Astrocyte of the cerebellum (primary cell): ENCODE measurements around the gene ERCC5.

ENCODE experiments used
- DNase-seq: peaks from one replicate; pipeline ENCODE4 v3.0.0-alpha.2; 2011; ENCODE audit warnings: low read depth
- H3K4me3 ChIP-seq: 2 replicates; pipeline ENCODE4 v1.5.1; 2011; ENCODE audit warnings: mild to moderate bottlenecking, low read depth, low read length, moderate library complexity
- in situ Hi-C: cut with HindIII; loops from 2 replicates; pipeline ENCODE4 v1.10.0; 2017; ENCODE audit warnings: low sequenced_read_pairs
- TF ChIP-seq, protein P1 (sequence below): IDR thresholded peaks from 2 replicates; pipeline ENCODE4 v1.5.1; 2012; ENCODE audit warnings: low read length, low read depth, moderate library complexity, mild to moderate bottlenecking; ENCODE audit errors: missing control alignments

The ERCC5 gene

DNA sequence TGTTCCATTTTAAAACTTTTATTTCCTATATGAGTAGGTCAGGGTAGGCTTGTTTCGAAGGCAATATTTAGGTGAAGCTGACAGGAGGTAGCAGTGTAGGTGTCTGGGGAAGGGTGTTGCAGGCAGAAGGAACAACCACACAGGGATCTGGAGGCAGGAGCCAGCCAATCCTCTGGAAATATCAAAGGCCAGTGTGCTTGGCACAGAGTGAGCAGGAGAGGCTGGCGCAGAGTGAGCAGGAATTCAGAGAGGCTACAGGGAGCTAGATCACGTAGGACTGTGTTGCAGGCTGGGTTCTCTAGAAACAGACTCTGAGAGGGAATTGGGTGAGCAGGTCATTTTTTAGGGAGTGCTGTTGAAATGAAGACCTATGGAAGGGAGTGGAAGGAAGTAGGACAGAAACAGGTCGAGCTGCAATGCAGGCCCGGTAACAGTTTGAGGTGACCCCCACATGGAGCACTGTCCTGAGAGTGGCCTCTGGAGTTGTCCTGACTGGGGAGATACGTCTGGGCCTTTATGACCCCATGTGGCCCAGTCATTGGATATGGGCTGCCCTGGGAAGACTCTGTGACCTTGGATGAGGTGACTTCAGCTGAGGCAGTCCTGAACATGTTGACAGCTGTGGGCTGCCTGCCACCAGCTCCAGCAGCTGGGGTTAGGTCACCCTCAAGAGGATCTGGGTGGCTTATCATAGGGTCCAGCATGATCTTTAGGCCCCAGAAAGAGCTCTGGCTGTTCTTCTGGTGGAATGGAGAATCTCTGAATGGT, 51.7 kb downstream of the ERCC5 start:
- no peak overlapping the region for H3K4me3 ChIP-seq
- no peak for DNase-seq
- in situ Hi-C loops, result no loop called here
- TF ChIP-seq, protein P1, sequence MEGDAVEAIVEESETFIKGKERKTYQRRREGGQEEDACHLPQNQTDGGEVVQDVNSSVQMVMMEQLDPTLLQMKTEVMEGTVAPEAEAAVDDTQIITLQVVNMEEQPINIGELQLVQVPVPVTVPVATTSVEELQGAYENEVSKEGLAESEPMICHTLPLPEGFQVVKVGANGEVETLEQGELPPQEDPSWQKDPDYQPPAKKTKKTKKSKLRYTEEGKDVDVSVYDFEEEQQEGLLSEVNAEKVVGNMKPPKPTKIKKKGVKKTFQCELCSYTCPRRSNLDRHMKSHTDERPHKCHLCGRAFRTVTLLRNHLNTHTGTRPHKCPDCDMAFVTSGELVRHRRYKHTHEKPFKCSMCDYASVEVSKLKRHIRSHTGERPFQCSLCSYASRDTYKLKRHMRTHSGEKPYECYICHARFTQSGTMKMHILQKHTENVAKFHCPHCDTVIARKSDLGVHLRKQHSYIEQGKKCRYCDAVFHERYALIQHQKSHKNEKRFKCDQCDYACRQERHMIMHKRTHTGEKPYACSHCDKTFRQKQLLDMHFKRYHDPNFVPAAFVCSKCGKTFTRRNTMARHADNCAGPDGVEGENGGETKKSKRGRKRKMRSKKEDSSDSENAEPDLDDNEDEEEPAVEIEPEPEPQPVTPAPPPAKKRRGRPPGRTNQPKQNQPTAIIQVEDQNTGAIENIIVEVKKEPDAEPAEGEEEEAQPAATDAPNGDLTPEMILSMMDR, result no peak

DNA sequence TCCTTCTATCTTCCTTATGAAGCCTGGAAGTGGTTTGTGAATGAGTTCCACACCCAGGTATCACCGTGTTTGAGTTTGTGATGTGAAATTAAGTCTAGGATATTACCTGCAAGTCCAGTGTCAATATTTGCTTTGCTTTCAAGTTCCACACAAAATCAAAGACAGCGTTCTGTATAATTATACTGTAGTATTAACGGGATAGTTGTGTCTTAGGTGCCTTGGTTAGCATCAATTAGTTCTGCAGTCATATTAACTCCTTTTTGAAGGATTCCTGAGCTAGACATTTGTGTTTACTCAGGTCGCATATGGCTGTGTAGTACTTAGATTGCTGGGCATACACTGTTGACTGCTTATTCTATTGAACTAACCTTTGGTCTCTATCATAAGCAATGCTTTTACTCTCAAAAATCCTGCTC, 54.4 kb downstream of the ERCC5 start:
- no peak overlapping the region for H3K4me3 ChIP-seq
- TF ChIP-seq, protein P1, result no peak
- in situ Hi-C loops, result no loop called here
- DNase-seq, result no peak

DNA sequence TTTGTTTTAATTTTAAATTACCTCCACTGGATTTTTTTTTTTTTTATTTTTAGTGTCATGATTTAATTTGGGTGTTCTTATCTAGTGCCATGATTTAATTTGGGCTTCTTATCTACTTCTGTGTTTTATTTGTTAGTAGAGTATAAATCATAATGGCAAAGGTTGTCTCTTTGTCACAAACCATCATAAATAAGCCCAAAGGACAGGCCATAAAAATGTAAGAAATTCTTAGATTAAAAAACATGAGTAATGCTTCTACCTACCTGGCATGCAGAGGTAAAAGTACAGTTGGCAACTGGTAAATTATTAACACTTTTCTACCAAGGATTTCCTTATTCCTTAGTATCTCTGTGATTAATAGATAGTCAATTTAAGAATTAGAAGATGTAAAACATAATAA, 55.2 kb downstream of the ERCC5 start:
- no peak for DNase-seq
- TF ChIP-seq, protein P1, result no peak
- H3K4me3 ChIP-seq, result no peak overlapping the region
- in situ Hi-C loops, result no loop called here

DNA sequence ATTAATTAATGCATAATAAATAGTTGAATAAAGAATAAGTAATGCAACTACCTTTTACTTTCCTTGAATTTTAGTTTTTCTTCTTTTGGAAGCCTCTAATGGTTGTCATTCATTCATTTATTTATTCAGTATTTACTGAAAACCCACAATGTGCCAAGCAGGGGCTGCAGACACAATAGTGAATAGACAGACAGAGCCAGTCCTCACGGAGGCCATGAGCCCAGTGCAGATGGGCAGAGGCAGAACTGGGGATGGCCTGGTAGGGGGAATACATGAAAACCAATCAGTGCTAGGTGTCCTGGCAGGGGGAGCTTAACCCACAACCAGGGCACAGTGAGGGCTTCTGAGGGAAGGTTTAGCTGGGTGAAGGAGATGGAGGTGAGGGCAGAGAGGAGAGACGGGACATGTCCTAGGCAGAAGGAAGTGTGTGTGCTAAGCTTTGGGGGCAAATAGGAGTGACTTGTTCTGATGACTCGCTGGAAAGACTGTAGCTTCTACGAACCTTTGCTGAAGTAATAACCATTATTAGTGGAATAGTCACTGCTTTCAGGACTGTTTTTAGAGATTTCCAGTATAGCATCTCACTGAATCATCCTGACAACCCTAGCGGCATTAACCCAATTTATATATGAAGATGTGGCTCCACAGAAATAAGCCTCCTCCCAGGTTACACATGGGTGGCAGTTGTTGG, 55.9 kb downstream of the ERCC5 start:
- TF ChIP-seq, protein P1, result no peak
- H3K4me3 ChIP-seq, result no peak overlapping the region
- DNase-seq, result no peak
- in situ Hi-C loops, result no loop called here

DNA sequence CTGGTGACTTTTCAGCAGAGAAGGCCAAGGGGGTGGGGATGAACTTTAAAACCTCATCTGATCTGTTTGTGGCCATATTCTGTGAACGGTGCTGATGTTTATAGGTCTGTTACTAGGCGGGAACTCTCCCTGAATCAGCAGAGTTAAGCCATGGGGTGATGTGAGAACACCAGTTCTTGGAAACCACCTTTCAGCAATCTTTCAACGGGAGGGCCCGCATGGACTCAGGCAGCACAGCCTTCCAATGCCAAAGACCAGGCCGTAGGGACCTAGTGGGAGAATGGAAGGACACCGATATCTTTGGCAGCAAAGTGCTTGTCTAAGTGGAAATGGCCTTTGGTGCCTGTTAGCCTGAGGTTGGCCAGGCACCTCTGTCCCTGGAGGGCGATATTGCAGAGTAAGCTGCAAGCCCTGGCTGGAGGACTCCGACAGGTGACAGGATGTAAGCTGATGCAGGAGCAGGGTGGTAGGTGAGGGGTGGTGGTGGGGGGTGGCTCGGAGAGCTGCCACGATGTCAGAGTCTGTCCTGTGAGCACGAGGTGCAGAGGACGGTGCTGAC, 57.0 kb downstream of the ERCC5 start:
- in situ Hi-C loops, result no loop called here
- no peak for DNase-seq
- TF ChIP-seq, protein P1, result no peak
- no peak overlapping the region for H3K4me3 ChIP-seq

DNA sequence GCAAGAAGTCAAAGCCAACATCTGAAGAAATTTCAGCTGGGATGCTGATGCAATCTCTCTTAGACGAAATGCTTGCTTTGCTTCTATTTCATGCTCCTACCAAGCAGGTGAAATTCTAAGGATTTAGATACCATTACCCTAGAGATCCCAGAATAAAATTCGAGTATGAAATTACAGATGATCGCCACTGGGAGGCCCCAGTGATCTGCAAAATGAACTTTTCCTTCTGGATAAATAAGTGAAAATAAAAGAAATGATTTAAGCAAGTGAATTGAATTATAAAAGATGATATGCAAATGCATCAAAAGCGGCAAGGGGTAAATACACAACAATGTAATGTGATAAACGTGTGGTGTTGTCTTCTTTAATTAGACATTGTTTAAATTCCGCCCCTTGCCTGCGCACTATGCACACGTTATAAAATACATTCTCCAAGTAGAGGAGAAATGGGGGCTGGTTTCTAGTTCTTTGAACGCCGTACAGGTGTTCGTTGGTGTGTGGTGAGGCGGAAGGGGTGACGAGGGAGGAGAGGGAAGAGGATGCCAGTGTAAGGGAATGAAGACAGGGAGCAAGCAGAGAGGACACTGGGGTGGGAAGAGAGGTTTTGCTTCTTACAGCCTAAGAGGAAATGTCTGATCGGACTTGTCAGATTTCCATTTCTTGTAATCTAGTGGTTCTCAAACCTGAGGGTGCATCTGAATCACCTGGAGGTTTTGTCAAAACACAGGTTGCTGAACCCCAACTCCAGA, 58.0 kb downstream of the ERCC5 start:
- in situ Hi-C loops, result no loop called here
- H3K4me3 ChIP-seq, result no peak overlapping the region
- DNase-seq, result peak; percentile 11
- TF ChIP-seq, protein P1, result peak; percentile 43
